GM12878 (cell line): Measurements from ENCODE around the gene LAMA5. TPM values are rescaled to one million over a fixed set of nuclear protein-coding genes. Genes with fewer than 3 reads are reported as not detected.

Experiments
- ATAC-seq: fragments of 200-7000 bp; cut with Tn5 transposase; 3 replicates; pipeline ENCODE4 v1.9.1; 2020; ENCODE audit warnings: mild to moderate bottlenecking, moderate library complexity
- BruUV-seq: library from RNA; stranded (reverse); fragments of 400-500 nt; replicated peaks from 2 replicates; lab custom pipeline; 2021; lab: Mats Ljungman, UMichigan
- CTCF ChIA-PET: fragments of 300-600 bp; sonication (Branson Sonifier 250); formaldehyde crosslinking; extraction: SDS; loops from one replicate; lab custom pipeline; 2021; ENCODE audit warnings: inconsistent platforms; lab: Yijun Ruan, JAX
- POLR2A ChIA-PET: fragments of 350-600 bp; formaldehyde crosslinking; extraction: SDS; loops from one replicate; lab custom pipeline; 2021; ENCODE audit warnings: inconsistent platforms; lab: Charles Lee
- RAD21 ChIA-PET: fragments of 300-600 bp; sonication (Branson Sonifier 250); formaldehyde crosslinking; loops from one replicate; lab custom pipeline; 2023; ENCODE audit warnings: antibody characterized with exemption; ENCODE audit not compliant: unreplicated experiment; lab: Charles Lee
- SMC1A ChIA-PET: fragments of 300-600 bp; sonication (Branson Sonifier 250); formaldehyde crosslinking; loops from one replicate; lab custom pipeline; 2023; ENCODE audit not compliant: unreplicated experiment, uncharacterized antibody; lab: Charles Lee
- DNase-seq: peaks from one replicate; pipeline ENCODE4 v3.0.0-alpha.2; 2011; ENCODE audit warnings: low read depth, low spot score
- FAIRE-seq: peaks from 3 replicates; lab custom pipeline; 2011; peaks lifted over from hg19 to GRCh38; lab: Jason Lieb, UNC
- H2AFZ ChIP-seq: 2 replicates; pipeline ENCODE4 v1.6.0; 2011; ENCODE audit warnings: low read depth, low read length, control low read depth; ENCODE audit not compliant: control insufficient read depth
- H3K27ac ChIP-seq: 2 replicates; pipeline ENCODE4 v1.5.1; 2011; ENCODE audit warnings: control low read depth; ENCODE audit not compliant: control insufficient read depth, insufficient read depth
- H3K27me3 ChIP-seq, 2 experiments: replicated peaks in 1 of 2; 2 replicates each; pipeline versions ENCODE4 v1.6.0 to v1.6.1; 2011; ENCODE audit warnings: low read length in 1 of 2; ENCODE audit not compliant: control insufficient read depth in 2 of 2, insufficient read depth in 2 of 2
- H3K36me3 ChIP-seq, 2 experiments: 2 replicates each; pipeline ENCODE4 v1.5.1; 2011; ENCODE audit warnings: low read length in 1 of 2; ENCODE audit not compliant: control insufficient read depth in 2 of 2, insufficient read depth in 2 of 2
- H3K4me1 ChIP-seq: 2 replicates; pipeline ENCODE4 v1.6.1; 2011; ENCODE audit warnings: mild to moderate bottlenecking, low read length, moderate library complexity, mixed read lengths; ENCODE audit not compliant: control insufficient read depth, insufficient read depth
- H3K4me2 ChIP-seq: 2 replicates; pipeline ENCODE4 v1.6.0; 2011; ENCODE audit warnings: control low read depth; ENCODE audit not compliant: control insufficient read depth, insufficient read depth
- H3K4me3 ChIP-seq: fragments of 200-600 bp; sonication (generic); 2 replicates; pipeline ENCODE4 v1.5.1; 2016
- H3K79me2 ChIP-seq: 2 replicates; pipeline ENCODE4 v1.6.0; 2011; ENCODE audit warnings: low read length; ENCODE audit not compliant: control insufficient read depth, insufficient read depth
- H3K9ac ChIP-seq: 2 replicates; pipeline ENCODE4 v1.8.0; 2011; ENCODE audit warnings: low read length, control low read depth, mixed read lengths; ENCODE audit not compliant: control insufficient read depth, insufficient read depth
- H3K9me3 ChIP-seq: replicated peaks from 3 replicates; pipeline ENCODE4 v1.5.1; 2011; ENCODE audit warnings: mild to moderate bottlenecking, low read length; ENCODE audit not compliant: control insufficient read depth, insufficient read depth
- H4K20me1 ChIP-seq: 2 replicates; pipeline ENCODE4 v1.6.0; 2011; ENCODE audit not compliant: control insufficient read depth, insufficient read depth
- BCLAF1 ChIP-seq: fragments of 450-650 bp; IDR thresholded peaks from 2 replicates; pipeline ENCODE4 v1.6.1; 2017; ENCODE audit warnings: antibody characterized with exemption, mild to moderate bottlenecking, moderate library complexity
- CBFB ChIP-seq: IDR thresholded peaks from 2 replicates; pipeline ENCODE4 v1.6.1; 2016; ENCODE audit warnings: antibody characterized with exemption, low read depth
- EED ChIP-seq: sonication (generic); IDR thresholded peaks from 2 replicates; pipeline ENCODE4 v1.6.1; 2016; ENCODE audit warnings: antibody characterized with exemption, low read depth
- EP300 ChIP-seq, 2 experiments: fragments of 150-350 bp in 1 of 2; IDR thresholded peaks; 2 replicates each; pipeline ENCODE4 v1.6.1; 2011 to 2012; ENCODE audit warnings: low read depth in 2 of 2, low read length in 2 of 2, borderline replicate concordance in 1 of 2, improper control_type of control experiment in 1 of 2, inconsistent platforms in 1 of 2; ENCODE audit not compliant: control insufficient read depth in 1 of 2
- EZH2 ChIP-seq: IDR thresholded peaks from 2 replicates; pipeline ENCODE4 v1.6.1; 2012; ENCODE audit warnings: low read depth, mild to moderate bottlenecking, control low read depth, inconsistent platforms, low read length, borderline replicate concordance; ENCODE audit not compliant: control insufficient read depth
- IRF4 ChIP-seq: IDR thresholded peaks from 2 replicates; pipeline ENCODE4 v1.6.1; 2011; ENCODE audit warnings: low read depth, low read length
- KDM1A ChIP-seq: fragments of 200-600 bp; sonication (generic); IDR thresholded peaks from 2 replicates; pipeline ENCODE4 v1.6.1; 2016; ENCODE audit warnings: borderline replicate concordance
- MTA2 ChIP-seq: fragments of 450-650 bp; IDR thresholded peaks from 2 replicates; pipeline ENCODE4 v1.6.1; 2016; ENCODE audit warnings: low read depth, mild to moderate bottlenecking, moderate library complexity
- NBN ChIP-seq: fragments of 450-650 bp; IDR thresholded peaks from 2 replicates; pipeline ENCODE4 v1.6.1; 2016
- NR2C2 ChIP-seq: IDR thresholded peaks from 2 replicates; pipeline ENCODE4 v1.6.1; 2011; ENCODE audit warnings: borderline replicate concordance, low read depth; ENCODE audit not compliant: control insufficient read depth, insufficient read length
- POU2F2 ChIP-seq: IDR thresholded peaks from 3 replicates; pipeline ENCODE4 v1.6.1; 2011; ENCODE audit warnings: low read depth, mild to moderate bottlenecking, low read length, borderline replicate concordance
- RB1 ChIP-seq: fragments of 450-650 bp; formaldehyde crosslinking; IDR thresholded peaks from 2 replicates; pipeline ENCODE4 v1.6.1; 2017; ENCODE audit warnings: mild to moderate bottlenecking, borderline replicate concordance
- TCF3 ChIP-seq: IDR thresholded peaks from 2 replicates; pipeline ENCODE4 v1.6.1; 2012; ENCODE audit warnings: low read depth, mild to moderate bottlenecking, low read length, borderline replicate concordance; ENCODE audit not compliant: insufficient read depth
- ZNF384 ChIP-seq: IDR thresholded peaks from 2 replicates; pipeline ENCODE4 v1.6.1; 2012; ENCODE audit warnings: low read depth, mild to moderate bottlenecking, low read length, improper control_type of control experiment, borderline replicate concordance
- WGBS: methylation state at CpG from one replicate; pipeline ENCODE4 v1.1.6; 2016; ENCODE audit warnings: low lambda C conversion rate; ENCODE audit not compliant: insufficient replicate concordance, insufficient coverage; ENCODE audit errors: missing lambda C conversion rate; 5-methylcytosine and 5-hydroxymethylcytosine counted together
- in situ Hi-C: fragments of 300-500 bp; cut with MboI; formaldehyde crosslinking; loops from 9 replicates; pipeline ENCODE4 v1.14.3; 2018; ENCODE audit warnings: mixed read lengths
- intact Hi-C: fragments of 100-400 bp; cut with micrococcal nuclease; formaldehyde crosslinking; loops from one replicate; pipeline ENCODE4 v1.14.2; 2022; ENCODE audit not compliant: unreplicated experiment
- polyA plus RNA-seq, 11 experiments: library from polyadenylated mRNA; depleted of rRNA in 4 of 11; unstranded in 6 of 11; stranded (reverse) in 5 of 11; fragments of >200 nt; fragmentation: Nextera tagmentation in 4 of 11; fragmentation: Illumina TruSeq in 1 of 11; extraction: Ambion mirVana in 4 of 11; extraction: Trizol in 1 of 11; gene quantifications; 1 replicate in 1 of 11; 2 replicates in 10 of 11; pipeline versions ENCODE4 v1.2.1 to v1.2.3, GENCODE V29; 2011 to 2016; ENCODE audit warnings: inconsistent platforms in 2 of 11, missing spikeins in 2 of 11, low read depth in 1 of 11
- total RNA-seq, 4 experiments: library from RNA; depleted of rRNA in 3 of 4; stranded (reverse); fragments of >200 nt in 3 of 4; fragmentation: Illumina TruSeq in 1 of 4; extraction: Trizol in 1 of 4; gene quantifications; 2 replicates each; pipeline versions ENCODE4 v1.2.1 to v1.2.3, GENCODE V29; 2013 to 2021

LAMA5 gene
- total and polyA plus RNA-seq, 10 of the 15 experiments (the other 5 are each of a cell fraction or from before 2014, with no cell fraction given) = 0.09 to 3.1 (median 1.6) TPM; not detected in 3

GRCh38 chr20:62354811-62355341 is 12.2 kb downstream of the LAMA5 start:
- BruUV-seq = no TSS peak
- Histone ChIP-seq H3K4me3 (no peak overlapping the region), H3K27me3 (no peaks in the 10 kb centered on the region), H3K79me2 (no peaks in the 10 kb centered on the region), H4K20me1 (no peaks in the 10 kb centered on the region), H3K27ac (no peak overlapping the region), H3K4me1 (no peaks in the 10 kb centered on the region), H2AFZ (no peak overlapping the region), H3K36me3 (no peaks in the 10 kb centered on the region; a peak in 1 of 4 replicates), H3K9ac (no peak overlapping the region), H3K9me3 (no peaks in the 10 kb centered on the region), H3K4me2 (no peak overlapping the region)
- CTCF ChIA-PET = interaction anchor here (0.7 kb wide), 1 partner anchor 28 kb away, joined by 3 read pairs; no protein-coding TSS in a partner anchor
- SMC1A ChIA-PET = no interaction called here
- DNase-seq (no peak), FAIRE-seq (no peak), ATAC-seq (no peak)
- in situ Hi-C loops (no loop called here), intact Hi-C loops (no loop called here)
- no peak for TF ChIP-seq IRF4
- no peak for TF ChIP-seq KDM1A
- TF ChIP-seq RB1 = no peak
- TF ChIP-seq TCF3 = no peak
- RAD21 ChIA-PET = no interaction called here
- WGBS = 48% methylated on average over 16 of the region's 16 CpGs
- POLR2A ChIA-PET = no interaction called here

- ChIA-PET POLR2A (no interaction called here), RAD21 (no interaction called here), CTCF (no interaction called here), SMC1A (no interaction called here)
- BruUV-seq = no TSS peak
- ATAC-seq = no peak; the same call in 2 of the 3 replicates
- Histone ChIP-seq H3K9me3 (no peaks in the 10 kb centered on the region), H4K20me1 (no peaks in the 10 kb centered on the region), H3K27me3 (no peaks in the 10 kb centered on the region), H3K36me3 (no peaks in the 10 kb centered on the region; a peak in 1 of 4 replicates), H3K79me2 (no peaks in the 10 kb centered on the region), H2AFZ (no peak overlapping the region), H3K4me3 (no peak overlapping the region), H3K4me1 (no peaks in the 10 kb centered on the region), H3K4me2 (no peak overlapping the region), H3K9ac (no peak overlapping the region), H3K27ac (no peak overlapping the region)
- DNase-seq = no peak
- FAIRE-seq = no peak
- TF ChIP-seq EP300 (IDR thresholded peaks at IDR 0.05; ENCODE audit: borderline replicate concordance in 1 of 2, control insufficient read depth in 1 of 2, low read depth in 2 of 2, low read length in 2 of 2) (no peak), BCLAF1 (no peak), NBN (no peak), POU2F2 (no peak), CBFB (no peak), ZNF384 (no peak), EED (no peak), MTA2 (no peak), EZH2 (no peak), NR2C2 (no peak)
- intact Hi-C loops = no loop called here
- in situ Hi-C loops = no loop called here
- WGBS = 53% methylated on average over 12 of the region's 14 CpGs
These were observed 12.9 kb downstream of the LAMA5 start for GRCh38 chr20:62354031-62354808.
